Endothelial cell (in vitro differentiated cells): ENCODE results near the gene CORO7. TPM values are rescaled to one million over a fixed set of nuclear protein-coding genes. Genes with fewer than 3 reads are reported as not detected.

ENCODE experiments used
- DNase-seq: peaks from one replicate; pipeline ENCODE4 v3.0.0; 2021; ENCODE audit warnings: low spot score
- H3K27ac Mint-ChIP-seq: one replicate; pipeline ENCODE4 v1.8.0; 2021; ENCODE audit warnings: mixed read lengths, inconsistent platforms; ENCODE audit not compliant: unreplicated experiment
- H3K27me3 Mint-ChIP-seq: one replicate; pipeline ENCODE4 v1.8.0; 2021; ENCODE audit warnings: mild to moderate bottlenecking, moderate library complexity, mixed read lengths, inconsistent platforms; ENCODE audit not compliant: unreplicated experiment
- H3K36me3 Mint-ChIP-seq: one replicate; pipeline ENCODE4 v1.8.0; 2021; ENCODE audit warnings: mild to moderate bottlenecking, low read depth, mixed read lengths, inconsistent platforms; ENCODE audit not compliant: unreplicated experiment
- H3K4me1 Mint-ChIP-seq: one replicate; pipeline ENCODE4 v1.8.0; 2021; ENCODE audit warnings: mild to moderate bottlenecking, mixed read lengths, inconsistent platforms; ENCODE audit not compliant: unreplicated experiment
- H3K4me3 Mint-ChIP-seq: one replicate; pipeline ENCODE4 v1.8.0; 2021; ENCODE audit warnings: mild to moderate bottlenecking, mixed read lengths, inconsistent platforms; ENCODE audit not compliant: unreplicated experiment
- H3K9me3 Mint-ChIP-seq: one replicate; pipeline ENCODE4 v1.8.0; 2021; ENCODE audit warnings: mixed read lengths, inconsistent platforms; ENCODE audit not compliant: unreplicated experiment
- total RNA-seq: library from RNA; stranded (reverse); fragmentation: NEBNext Ultra II Directional; extraction: Animal tissue kit (Norgen Biotek cat#: 25700); gene quantifications from one replicate; pipeline ENCODE4 v1.2.1, GENCODE V29; 2021; ENCODE audit not compliant: unreplicated experiment
- TF ChIP-seq, protein P1 (sequence below): fragments of 200-600 bp; sonication (generic); IDR thresholded peaks from one replicate; pipeline ENCODE4 v1.5.0; 2021; ENCODE audit warnings: antibody characterized with exemption; ENCODE audit not compliant: unreplicated experiment

The CORO7 gene
- total RNA-seq, 1 donor from 2014 or later, result 103 TPM

DNA sequence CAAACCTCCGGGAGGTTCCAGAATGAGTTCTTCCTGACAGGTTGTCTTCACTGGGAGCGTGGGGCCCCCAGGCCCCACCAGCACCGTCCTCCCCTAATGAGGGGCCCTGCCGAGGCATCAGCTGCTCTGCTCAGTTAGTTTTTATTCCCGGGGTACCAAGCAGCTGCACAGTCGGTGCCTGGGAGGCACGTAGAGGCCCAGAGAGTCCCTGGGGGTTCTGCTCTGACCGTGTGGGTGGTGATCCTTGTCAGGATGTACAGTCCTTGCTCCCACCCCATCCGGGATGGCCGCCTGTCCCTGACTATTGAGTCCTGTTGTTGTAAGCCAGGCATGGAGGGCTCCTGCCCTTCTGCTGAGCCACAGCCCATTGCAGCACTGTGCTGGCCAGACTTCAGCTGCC, 39.6 kb upstream of the CORO7 start:
- DNase-seq, result no peak
- H3K36me3 Mint-ChIP-seq, result peaks cover 15% of the 10 kb centered on the region

DNA sequence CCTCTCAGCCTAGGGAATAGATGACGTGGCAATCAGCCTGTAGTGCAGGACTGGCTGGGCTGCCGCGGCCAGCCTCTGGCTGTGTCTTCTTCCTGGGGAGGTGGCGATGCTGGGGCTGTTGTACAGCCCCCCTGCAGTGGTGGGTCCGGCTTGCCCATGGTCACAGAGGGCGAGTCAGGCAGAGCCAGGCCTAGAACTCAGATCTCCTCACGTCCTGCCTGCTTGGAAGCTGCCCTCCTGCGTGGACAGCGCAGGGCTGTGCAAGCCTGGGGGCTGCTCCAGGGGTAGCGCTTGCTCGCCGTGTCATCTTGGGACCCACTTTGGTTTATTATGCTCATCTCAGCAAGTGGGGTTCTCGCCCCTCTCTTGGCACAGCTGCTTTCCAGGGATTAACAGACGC, 38.7 kb upstream of the CORO7 start:
- H3K9me3 Mint-ChIP-seq, result no peaks in the 10 kb centered on the region
- H3K4me3 Mint-ChIP-seq, result no peak overlapping the region
- TF ChIP-seq, protein P1, sequence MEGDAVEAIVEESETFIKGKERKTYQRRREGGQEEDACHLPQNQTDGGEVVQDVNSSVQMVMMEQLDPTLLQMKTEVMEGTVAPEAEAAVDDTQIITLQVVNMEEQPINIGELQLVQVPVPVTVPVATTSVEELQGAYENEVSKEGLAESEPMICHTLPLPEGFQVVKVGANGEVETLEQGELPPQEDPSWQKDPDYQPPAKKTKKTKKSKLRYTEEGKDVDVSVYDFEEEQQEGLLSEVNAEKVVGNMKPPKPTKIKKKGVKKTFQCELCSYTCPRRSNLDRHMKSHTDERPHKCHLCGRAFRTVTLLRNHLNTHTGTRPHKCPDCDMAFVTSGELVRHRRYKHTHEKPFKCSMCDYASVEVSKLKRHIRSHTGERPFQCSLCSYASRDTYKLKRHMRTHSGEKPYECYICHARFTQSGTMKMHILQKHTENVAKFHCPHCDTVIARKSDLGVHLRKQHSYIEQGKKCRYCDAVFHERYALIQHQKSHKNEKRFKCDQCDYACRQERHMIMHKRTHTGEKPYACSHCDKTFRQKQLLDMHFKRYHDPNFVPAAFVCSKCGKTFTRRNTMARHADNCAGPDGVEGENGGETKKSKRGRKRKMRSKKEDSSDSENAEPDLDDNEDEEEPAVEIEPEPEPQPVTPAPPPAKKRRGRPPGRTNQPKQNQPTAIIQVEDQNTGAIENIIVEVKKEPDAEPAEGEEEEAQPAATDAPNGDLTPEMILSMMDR, result no peak
- peaks cover 21% of the 10 kb centered on the region for H3K36me3 Mint-ChIP-seq
- no peaks in the 10 kb centered on the region for H3K4me1 Mint-ChIP-seq
- H3K27ac Mint-ChIP-seq, result no peak overlapping the region
- no peak for DNase-seq
- H3K27me3 Mint-ChIP-seq, result no peaks in the 10 kb centered on the region

More for the DNA sequence above, 39.6 kb upstream of the CORO7 start:
- TF ChIP-seq, protein P1, result no peak
- no peak overlapping the region for H3K27ac Mint-ChIP-seq
- no peaks in the 10 kb centered on the region for H3K4me1 Mint-ChIP-seq
- H3K9me3 Mint-ChIP-seq, result no peaks in the 10 kb centered on the region
- H3K27me3 Mint-ChIP-seq, result no peaks in the 10 kb centered on the region
- peak overlapping the region; percentile 42 for H3K4me3 Mint-ChIP-seq

DNA sequence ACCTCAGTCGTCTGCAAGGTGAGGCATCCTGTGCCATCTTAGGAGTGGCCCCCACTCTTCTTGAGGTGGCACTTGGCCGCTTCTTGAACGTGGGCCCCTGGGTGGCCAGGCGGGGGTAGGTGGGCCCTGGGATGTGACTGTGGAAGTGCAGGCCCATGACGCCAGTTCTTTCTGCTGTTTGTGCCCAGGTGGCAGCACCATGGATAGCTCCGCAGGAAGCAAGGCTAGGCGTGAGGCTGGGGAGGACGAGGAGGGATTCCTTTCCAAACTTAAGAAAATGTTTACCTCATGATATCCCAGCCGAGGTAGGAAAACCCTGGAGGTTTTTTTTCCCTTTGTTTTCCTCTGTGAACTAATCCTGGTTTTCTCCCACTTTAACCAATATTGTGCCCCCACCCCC, 38.2 kb upstream of the CORO7 start:
- peak; percentile 41 for DNase-seq
- peaks cover 21% of the 10 kb centered on the region for H3K36me3 Mint-ChIP-seq
- TF ChIP-seq, protein P1, result no peak
- no peaks in the 10 kb centered on the region for H3K9me3 Mint-ChIP-seq
- no peaks in the 10 kb centered on the region for H3K27me3 Mint-ChIP-seq
- no peak overlapping the region for H3K4me3 Mint-ChIP-seq
- H3K4me1 Mint-ChIP-seq, result no peaks in the 10 kb centered on the region
- H3K27ac Mint-ChIP-seq, result no peak overlapping the region

DNA sequence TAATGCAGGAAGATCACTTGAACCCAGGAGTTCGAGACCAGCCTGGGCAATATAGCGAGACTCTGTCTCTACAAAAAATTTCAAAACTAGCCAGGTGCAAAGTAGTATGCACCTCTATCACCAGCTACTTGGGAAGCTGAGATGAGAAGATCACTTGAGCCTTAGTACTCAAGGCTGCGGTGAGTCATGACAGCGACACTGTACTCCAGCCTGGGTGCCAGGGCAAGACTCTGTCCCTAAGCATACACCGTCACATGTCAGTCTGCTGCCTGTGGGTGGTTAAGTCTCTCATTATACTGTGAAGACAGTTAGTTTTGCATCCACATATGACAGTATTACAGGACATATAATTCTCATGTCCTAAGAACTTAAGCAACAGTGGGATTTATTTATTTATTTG, 36.3 kb upstream of the CORO7 start:
- no peak for DNase-seq
- Mint-ChIP-seq H3K4me1 (no peaks in the 10 kb centered on the region), H3K36me3 (peaks cover 21% of the 10 kb centered on the region), H3K9me3 (no peaks in the 10 kb centered on the region), H3K27me3 (no peaks in the 10 kb centered on the region), H3K4me3 (no peak overlapping the region), H3K27ac (no peak overlapping the region)
- TF ChIP-seq, protein P1, result no peak

DNA sequence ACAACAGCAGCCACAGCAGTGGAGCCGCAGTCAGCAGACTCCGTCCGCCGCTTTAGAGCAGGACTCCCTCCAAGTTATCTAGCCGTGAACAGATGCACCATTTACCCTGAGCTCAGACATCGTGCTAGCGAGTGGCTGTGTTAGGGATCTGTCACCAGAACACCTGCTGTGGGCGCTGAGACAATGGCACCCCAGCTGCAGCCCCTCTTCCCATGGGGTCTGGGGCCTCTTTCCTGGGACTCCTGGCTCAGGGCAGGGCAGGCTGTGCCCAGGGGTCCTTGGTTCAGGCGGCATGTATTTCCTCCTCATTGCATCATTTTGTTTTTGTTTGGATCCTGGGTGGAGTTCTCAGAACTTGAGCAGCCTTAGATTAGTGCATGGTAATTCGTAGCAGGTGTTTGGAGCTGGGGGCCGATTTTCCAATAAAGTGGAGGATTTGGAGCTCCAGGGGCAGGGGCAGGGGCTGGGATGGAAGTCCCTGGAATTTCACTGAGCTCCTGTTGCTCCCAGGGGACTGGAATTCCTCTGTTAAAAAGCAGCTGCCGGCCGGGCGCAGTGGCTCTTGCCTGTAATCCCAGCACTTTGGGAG, 34.6 kb upstream of the CORO7 start:
- H3K27me3 Mint-ChIP-seq, result peaks cover 2% of the 10 kb centered on the region
- H3K4me1 Mint-ChIP-seq, result no peaks in the 10 kb centered on the region
- no peak overlapping the region for H3K4me3 Mint-ChIP-seq
- DNase-seq, result no peak
- TF ChIP-seq, protein P1, result no peak
- H3K9me3 Mint-ChIP-seq, result no peaks in the 10 kb centered on the region
- H3K27ac Mint-ChIP-seq, result no peak overlapping the region
- H3K36me3 Mint-ChIP-seq, result peaks cover 28% of the 10 kb centered on the region
